HepG2 (cell line): ENCODE data around the gene NPHP4. TPM values are rescaled to one million over a fixed set of nuclear protein-coding genes. Genes with fewer than 3 reads are reported as not detected.
A peak's percentile ranks its signal among the peaks of the same experiment; 100 is the strongest.

Experiments
- ATAC-seq: fragments of 200-7000 bp; cut with Tn5 transposase; 3 replicates; pipeline ENCODE4 v1.9.1; 2020; ENCODE audit warnings: mild to moderate bottlenecking, moderate library complexity
- BruUV-seq: library from RNA; stranded (reverse); fragments of 400-500 nt; replicated peaks from 2 replicates; lab custom pipeline; 2021; lab: Mats Ljungman, UMichigan
- CTCF ChIA-PET: fragments of 300-600 bp; formaldehyde crosslinking; extraction: SDS; loops from one replicate; lab custom pipeline; 2021; ENCODE audit warnings: low total read pairs, inconsistent platforms, low intra/inter-chr PET ratio; lab: Yijun Ruan, JAX
- POLR2A ChIA-PET: fragments of 350-600 bp; sonication (Branson Sonifier 250); formaldehyde crosslinking; loops from one replicate; lab custom pipeline; 2020; ENCODE audit warnings: antibody characterized with exemption, inconsistent platforms; lab: Yijun Ruan, JAX
- DNase-seq: peaks from one replicate; pipeline ENCODE4 v3.0.0-alpha.2; 2015; ENCODE audit warnings: low spot score
- FAIRE-seq: peaks from 3 replicates; lab custom pipeline; 2011; peaks lifted over from hg19 to GRCh38; lab: Jason Lieb, UNC
- H2AFZ ChIP-seq: one replicate; pipeline ENCODE4 v1.6.1; 2011; ENCODE audit warnings: low read length, inconsistent platforms
- H3K27ac ChIP-seq: fragments of 300-600 bp; 3 replicates; pipeline ENCODE4 v1.8.0; 2011; ENCODE audit warnings: mixed run types, mild to moderate bottlenecking, mixed read lengths, low read length, inconsistent platforms; ENCODE audit not compliant: insufficient read depth; ENCODE audit errors: extremely low read length
- H3K27me3 ChIP-seq, 2 experiments: fragments of 200-600 bp in 1 of 2; 2 replicates in 1 of 2; 3 replicates in 1 of 2; pipeline versions ENCODE4 v1.6.0 to v1.8.0; 2011; ENCODE audit warnings: low read length in 2 of 2, mild to moderate bottlenecking in 2 of 2, moderate library complexity in 2 of 2, inconsistent platforms in 1 of 2; ENCODE audit not compliant: insufficient read depth in 2 of 2, control insufficient read depth in 1 of 2
- H3K36me3 ChIP-seq, 2 experiments: fragments of 200-600 bp in 1 of 2; replicated peaks in 1 of 2; 2 replicates in 1 of 2; 3 replicates in 1 of 2; pipeline versions ENCODE4 v1.5.1 to v1.8.0; 2011; ENCODE audit warnings: low read length in 2 of 2, inconsistent platforms in 1 of 2; ENCODE audit not compliant: insufficient read depth in 2 of 2, control insufficient read depth in 1 of 2
- H3K4me1 ChIP-seq: 2 replicates; pipeline ENCODE4 v1.5.1; 2012; ENCODE audit warnings: low read length, inconsistent platforms; ENCODE audit not compliant: insufficient read depth
- H3K4me2 ChIP-seq: 2 replicates; pipeline ENCODE4 v1.6.0; 2011; ENCODE audit warnings: low read depth, low read length, inconsistent platforms
- H3K4me3 ChIP-seq, 3 experiments: fragments of 200-600 bp in 1 of 3; sonication (generic), shearing (Covaris generic) in 1 of 3; replicated peaks in 1 of 3; 2 replicates each; pipeline ENCODE4 v1.5.1; 2011 to 2016; ENCODE audit warnings: low read length in 3 of 3, inconsistent platforms in 2 of 3, low read depth in 2 of 3, mild to moderate bottlenecking in 2 of 3, control low read depth in 1 of 3, mixed read lengths in 1 of 3; ENCODE audit not compliant: insufficient read depth in 1 of 3
- H3K79me2 ChIP-seq: one replicate; pipeline ENCODE4 v1.6.1; 2011; ENCODE audit warnings: low read length, inconsistent platforms; ENCODE audit not compliant: insufficient read depth
- H3K9ac ChIP-seq: 2 replicates; pipeline ENCODE4 v1.6.0; 2011; ENCODE audit warnings: mild to moderate bottlenecking, low read depth, low read length, inconsistent platforms; ENCODE audit not compliant: insufficient read depth
- H3K9me3 ChIP-seq: 2 replicates; pipeline ENCODE4 v1.5.1; 2012; ENCODE audit warnings: mild to moderate bottlenecking, low read length
- H4K20me1 ChIP-seq: 2 replicates; pipeline ENCODE4 v1.6.0; 2011; ENCODE audit warnings: inconsistent platforms, mild to moderate bottlenecking, low read length, moderate library complexity; ENCODE audit not compliant: insufficient read depth
- GTF2F1 ChIP-seq: fragments of 150-350 bp; IDR thresholded peaks from 2 replicates; pipeline ENCODE4 v1.6.1; 2014; ENCODE audit warnings: low read length
- IRX3 ChIP-seq: sonication (generic); formaldehyde crosslinking; IDR thresholded peaks from 2 replicates; pipeline ENCODE4 v1.8.1; 2023; ENCODE audit warnings: mild to moderate bottlenecking, low read depth, missing genetic modification reagents, borderline replicate concordance
- MTF2 ChIP-seq: sonication (generic); formaldehyde crosslinking; IDR thresholded peaks from 2 replicates; pipeline ENCODE4 v1.5.0; 2020; ENCODE audit warnings: missing genetic modification reagents, borderline replicate concordance
- NR2F6 ChIP-seq, 2 experiments: IDR thresholded peaks; 2 replicates each; pipeline ENCODE4 v1.6.1; 2016; ENCODE audit warnings: antibody characterized with exemption in 1 of 2, mild to moderate bottlenecking in 1 of 2
- NRL ChIP-seq: sonication (generic); formaldehyde crosslinking; IDR thresholded peaks from 2 replicates; pipeline ENCODE4 v1.5.0; 2020; ENCODE audit warnings: missing genetic modification reagents, mild to moderate bottlenecking, moderate library complexity, borderline replicate concordance
- SRY ChIP-seq: sonication (generic); formaldehyde crosslinking; IDR thresholded peaks from 2 replicates; pipeline ENCODE4 v1.8.0; 2022; ENCODE audit warnings: mild to moderate bottlenecking, missing genetic modification reagents
- THRA ChIP-seq: sonication (generic); formaldehyde crosslinking; IDR thresholded peaks from 2 replicates; pipeline ENCODE4 v1.4.0; 2020; ENCODE audit warnings: missing genetic modification reagents, borderline replicate concordance
- ZFAT ChIP-seq: sonication (generic); formaldehyde crosslinking; conservative IDR thresholded peaks from 2 replicates; pipeline ENCODE4 v1.8.1; 2023; ENCODE audit warnings: missing genetic modification reagents, inconsistent platforms
- ZNF281 ChIP-seq: sonication (generic); formaldehyde crosslinking; IDR thresholded peaks from 2 replicates; pipeline ENCODE4 v1.4.0; 2020; ENCODE audit warnings: missing genetic modification reagents, borderline replicate concordance
- ZNF33B ChIP-seq: sonication (generic); formaldehyde crosslinking; IDR thresholded peaks from 2 replicates; pipeline ENCODE4 v1.5.1; 2020; ENCODE audit warnings: mild to moderate bottlenecking, missing genetic modification reagents
- ZNF616 ChIP-seq: sonication (generic); formaldehyde crosslinking; IDR thresholded peaks from 2 replicates; pipeline ENCODE4 v1.5.0; 2020; ENCODE audit warnings: low read depth, mild to moderate bottlenecking, missing genetic modification reagents
- ZNF672 ChIP-seq: sonication (generic); formaldehyde crosslinking; IDR thresholded peaks from 2 replicates; pipeline ENCODE4 v1.8.1; 2022; ENCODE audit warnings: missing genetic modification reagents
- ZSCAN30 ChIP-seq: sonication (generic); formaldehyde crosslinking; IDR thresholded peaks from 2 replicates; pipeline ENCODE4 v1.5.0; 2020; ENCODE audit warnings: mild to moderate bottlenecking, missing genetic modification reagents
- WGBS: methylation state at CpG from one replicate; pipeline ENCODE4 v1.1.6; 2017; ENCODE audit warnings: low lambda C conversion rate; 5-methylcytosine and 5-hydroxymethylcytosine counted together
- in situ Hi-C: cut with HindIII; loops from 2 replicates; pipeline ENCODE4 v1.10.0; 2017; ENCODE audit warnings: low pct_unique_long_range_greater_than_20kb; ENCODE audit not compliant: extremely low pct_ligation_motif_present
- intact Hi-C: fragments of 100-400 bp; cut with micrococcal nuclease; formaldehyde crosslinking; loops from one replicate; pipeline ENCODE4 v1.10.0; 2022; ENCODE audit not compliant: unreplicated experiment
- polyA plus RNA-seq, 8 experiments: library from polyadenylated mRNA; depleted of rRNA in 3 of 8; stranded (reverse) in 7 of 8; unstranded in 1 of 8; fragments of >200 nt; fragmentation: Illumina TruSeq in 4 of 8; extraction: Trizol in 4 of 8; gene quantifications; 2 replicates each; pipeline versions ENCODE4 v1.2.1 to v1.2.3, GENCODE V29; 2011 to 2016; ENCODE audit warnings: low read depth in 4 of 8, missing spikeins in 1 of 8, mixed read lengths in 1 of 8; ENCODE audit not compliant: insufficient read depth in 1 of 8
- total RNA-seq, 5 experiments: library from RNA; depleted of rRNA; stranded (reverse); fragments of >200 nt; fragmentation: Illumina TruSeq; extraction: Trizol; gene quantifications; 2 replicates each; pipeline ENCODE4 v1.2.3, GENCODE V29; 2016; ENCODE audit warnings: low read depth in 1 of 5

Gene NPHP4
- total and polyA plus RNA-seq, 2 of the 13 experiments (the other 11 are each of a cell fraction or from before 2014, with no cell fraction given) = 4.4 to 6.8 TPM

- CTCF ChIA-PET = no interaction called here
- peaks cover 3 to 25% of the 10 kb centered on the region in 2 experiments; a peak in 4 of 5 replicates for H3K36me3 ChIP-seq
- H2AFZ ChIP-seq = no peak overlapping the region
- no peaks in the 10 kb centered on the region for H3K4me1 ChIP-seq
- POLR2A ChIA-PET = no interaction called here
- TF ChIP-seq ZNF672 (CRISPR knock-in tag) = no peak
- H3K27me3 ChIP-seq = no peaks in the 10 kb centered on the region
- ATAC-seq (no peak; the same call in 2 of the 3 replicates), FAIRE-seq (no peak), DNase-seq (no peak)
- H3K9ac ChIP-seq = no peak overlapping the region
- BruUV-seq = no TSS peak
- H3K4me3 ChIP-seq = no peak overlapping the region
- WGBS = 96% methylated on average over 16 of the region's 23 CpGs
- H4K20me1 ChIP-seq = no peaks in the 10 kb centered on the region
- in situ Hi-C loops (no loop called here), intact Hi-C loops (no loop called here)
- H3K9me3 ChIP-seq = no peaks in the 10 kb centered on the region
- H3K4me2 ChIP-seq = no peak overlapping the region
- no peak overlapping the region for H3K27ac ChIP-seq
- H3K79me2 ChIP-seq = no peaks in the 10 kb centered on the region
Measured at GRCh38 chr1:5887349-5887970, 104.8 kb downstream of the NPHP4 start.

GRCh38 chr1:5886541-5887348 lies 105.5 kb downstream of the NPHP4 start:
- TF ChIP-seq MTF2 (CRISPR knock-in tag) = no peak
- TF ChIP-seq IRX3 (CRISPR knock-in tag) = no peak
- TF ChIP-seq THRA (CRISPR knock-in tag) = no peak
- no peak for TF ChIP-seq ZNF33B (CRISPR knock-in tag)
- TF ChIP-seq ZNF281 (CRISPR knock-in tag) = no peak
- TF ChIP-seq GTF2F1 = no peak
- no peak for TF ChIP-seq SRY (CRISPR knock-in tag)
- no peak for TF ChIP-seq ZNF616 (CRISPR knock-in tag)
- TF ChIP-seq ZSCAN30 = no peak
- no peak for TF ChIP-seq NR2F6 (IDR thresholded peaks at IDR 0.05)
- no peak for TF ChIP-seq NR2F6 (CRISPR knock-in tag; IDR thresholded peaks at IDR 0.05)
- TF ChIP-seq ZFAT (CRISPR knock-in tag) = no peak
- TF ChIP-seq NRL (CRISPR knock-in tag) = no peak
- no peak overlapping the region for H3K27ac ChIP-seq
- no peaks in the 10 kb centered on the region for H3K27me3 ChIP-seq
- WGBS = 87% methylated on average over 14 of the region's 25 CpGs
- ATAC-seq (peak; percentile 34; the same call in 1 of the 3 replicates), FAIRE-seq (no peak), DNase-seq (no peak)
- H3K79me2 ChIP-seq = no peaks in the 10 kb centered on the region
- H3K4me3 ChIP-seq = no peak overlapping the region
- no peak overlapping the region for H3K9ac ChIP-seq
- H3K9me3 ChIP-seq = no peaks in the 10 kb centered on the region
- no TSS peak for BruUV-seq
- H3K4me1 ChIP-seq = no peaks in the 10 kb centered on the region
- ChIA-PET CTCF (no interaction called here), POLR2A (no interaction called here)
- H4K20me1 ChIP-seq = no peaks in the 10 kb centered on the region
- intact Hi-C loops = no loop called here
- peaks cover 3 to 27% of the 10 kb centered on the region in 2 experiments; a peak in 4 of 5 replicates for H3K36me3 ChIP-seq
- no peak overlapping the region for H2AFZ ChIP-seq
- no peak overlapping the region for H3K4me2 ChIP-seq
- in situ Hi-C loops = no loop called here
